Measurements from ENCODE around the gene EPN1.

The EPN1 gene

DNA sequence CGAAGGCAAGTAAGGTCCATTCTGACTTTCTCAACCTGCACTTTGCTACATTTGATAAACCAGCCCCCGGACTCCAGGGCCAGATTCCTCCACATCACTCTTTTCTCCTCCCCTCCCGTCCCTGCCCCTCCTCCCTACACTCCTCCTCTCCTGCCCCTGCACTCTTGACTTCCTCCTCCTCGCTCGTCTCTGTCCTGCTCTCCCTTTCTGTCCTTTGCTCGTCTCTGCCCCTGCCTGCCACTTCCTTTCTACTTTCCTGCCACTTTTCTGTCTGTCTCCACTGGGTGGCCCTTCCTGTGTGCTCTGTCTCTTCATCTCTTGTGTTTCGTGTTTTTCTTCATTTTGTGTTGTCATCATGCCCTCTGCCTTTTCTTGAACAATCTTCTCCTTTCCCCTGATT, 13.2 kb upstream of the EPN1 start:
- DNase-seq: no peak

DNA sequence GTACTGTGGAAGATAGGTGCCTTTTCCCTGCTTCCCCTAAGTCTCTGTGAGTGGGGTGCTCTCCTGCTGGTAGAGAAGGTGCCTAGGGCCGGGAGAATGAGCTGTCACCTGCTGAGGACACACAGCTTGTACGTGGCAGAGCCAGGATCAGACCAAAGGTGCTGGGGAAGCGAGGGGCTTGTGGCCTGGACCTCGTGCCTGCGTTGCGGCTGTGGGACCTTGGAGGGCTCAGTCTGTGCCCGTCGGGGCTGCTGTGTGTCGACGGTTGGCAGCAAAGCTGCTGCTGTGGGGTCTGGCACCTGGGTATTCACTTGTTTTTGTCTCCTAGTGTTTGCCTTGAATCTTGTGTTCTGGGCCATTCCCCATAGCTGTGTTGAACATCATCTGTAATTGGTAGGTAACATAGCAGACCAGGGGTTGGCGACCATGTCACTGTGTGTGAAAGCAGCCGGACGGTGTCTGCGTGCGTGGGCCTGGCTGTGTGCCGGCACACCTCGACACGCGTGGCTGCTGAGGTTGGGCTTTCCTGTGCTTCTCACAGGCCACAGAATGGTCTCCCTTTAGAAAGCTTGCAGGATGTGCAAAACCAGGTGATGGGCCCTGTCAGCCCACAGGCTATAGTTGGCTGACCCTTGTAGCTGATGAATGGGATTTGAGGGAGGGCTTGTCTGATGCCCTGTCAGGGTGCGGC, 11.0 kb upstream of the EPN1 start:
- DNase-seq: no peak

GRCh38 chr19:55666343-55667005, 8.6 kb upstream of the EPN1 start:
- no peak for DNase-seq

GRCh38 chr19:55667006-55667381, 8.0 kb upstream of the EPN1 start:
- no peak for DNase-seq

DNA sequence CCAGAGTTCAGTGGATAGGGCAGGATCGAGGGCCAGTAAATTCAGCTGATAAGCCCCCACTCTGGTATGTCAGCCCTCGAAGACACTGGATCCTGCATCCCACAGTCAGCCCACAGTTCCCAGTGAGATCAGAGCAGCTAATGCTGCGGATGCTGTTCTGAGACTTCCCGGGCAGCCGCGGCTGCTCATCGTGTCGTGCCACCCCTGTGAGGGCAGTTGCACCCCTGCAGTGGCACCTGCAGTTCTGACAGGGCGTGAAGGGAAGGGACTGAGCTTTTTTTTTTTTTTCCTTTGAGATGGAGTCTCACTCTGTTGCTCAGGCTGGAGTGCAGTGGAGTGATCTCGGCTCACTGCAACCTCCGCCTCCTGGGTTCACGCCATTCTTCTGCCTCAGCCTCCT, 7.5 kb upstream of the EPN1 start:
- no peak for DNase-seq

DNA sequence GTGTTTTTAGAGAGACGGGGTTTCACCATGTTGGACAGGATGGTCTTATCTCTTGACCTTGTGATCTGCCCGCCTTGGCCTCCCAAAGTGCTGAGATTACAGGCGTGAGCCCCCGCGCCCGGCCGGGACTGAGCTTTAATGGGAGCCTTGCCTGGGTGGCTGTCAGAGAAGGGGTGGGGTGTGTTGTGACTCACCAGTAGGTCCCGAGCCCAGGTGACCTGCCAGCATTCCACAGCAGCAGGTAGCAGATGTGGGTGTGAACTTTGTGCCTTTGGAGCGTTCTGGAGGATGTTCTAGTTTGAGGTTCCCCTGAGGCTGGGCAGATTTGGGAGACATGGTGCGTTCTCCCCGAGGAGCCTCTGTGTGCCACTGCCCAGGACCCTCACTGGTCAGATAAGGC, 7.1 kb upstream of the EPN1 start:
- DNase-seq: no peak

DNA sequence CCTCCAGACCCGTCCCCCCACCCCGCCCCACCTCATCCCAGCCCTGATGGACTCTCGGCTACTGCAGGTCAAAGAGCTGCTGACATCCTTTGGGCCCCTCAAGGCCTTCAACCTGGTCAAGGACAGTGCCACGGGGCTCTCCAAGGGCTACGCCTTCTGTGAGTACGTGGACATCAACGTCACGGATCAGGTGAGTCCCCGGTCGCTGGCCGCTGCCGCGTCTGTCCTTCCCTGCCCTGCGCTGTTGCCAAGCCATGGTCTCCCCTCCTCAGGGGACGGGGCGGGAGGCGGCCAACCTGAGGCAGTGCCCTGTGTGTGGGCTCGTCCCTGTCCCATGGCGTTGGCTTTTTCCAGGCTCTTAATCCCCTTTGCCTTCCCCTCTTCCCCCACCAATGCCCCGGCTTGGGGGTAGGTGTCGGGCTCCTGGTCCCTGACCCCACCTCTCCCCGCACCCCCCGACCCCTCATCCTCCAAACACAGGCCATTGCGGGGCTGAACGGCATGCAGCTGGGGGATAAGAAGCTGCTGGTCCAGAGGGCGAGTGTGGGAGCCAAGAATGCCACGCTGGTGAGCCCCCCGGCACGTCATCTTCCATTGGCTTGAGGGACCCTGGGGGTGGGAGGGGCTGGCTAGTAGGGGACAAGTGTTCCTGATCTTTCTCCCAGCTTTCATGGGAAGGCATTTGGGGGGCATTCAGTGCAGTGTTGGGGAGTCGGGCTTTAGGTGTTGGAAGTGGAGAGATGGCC, 6.2 kb upstream of the EPN1 start:
- DNase-seq: no peak

GRCh38 chr19:55669418-55670279, 5.4 kb upstream of the EPN1 start:
- no peak for DNase-seq

DNA sequence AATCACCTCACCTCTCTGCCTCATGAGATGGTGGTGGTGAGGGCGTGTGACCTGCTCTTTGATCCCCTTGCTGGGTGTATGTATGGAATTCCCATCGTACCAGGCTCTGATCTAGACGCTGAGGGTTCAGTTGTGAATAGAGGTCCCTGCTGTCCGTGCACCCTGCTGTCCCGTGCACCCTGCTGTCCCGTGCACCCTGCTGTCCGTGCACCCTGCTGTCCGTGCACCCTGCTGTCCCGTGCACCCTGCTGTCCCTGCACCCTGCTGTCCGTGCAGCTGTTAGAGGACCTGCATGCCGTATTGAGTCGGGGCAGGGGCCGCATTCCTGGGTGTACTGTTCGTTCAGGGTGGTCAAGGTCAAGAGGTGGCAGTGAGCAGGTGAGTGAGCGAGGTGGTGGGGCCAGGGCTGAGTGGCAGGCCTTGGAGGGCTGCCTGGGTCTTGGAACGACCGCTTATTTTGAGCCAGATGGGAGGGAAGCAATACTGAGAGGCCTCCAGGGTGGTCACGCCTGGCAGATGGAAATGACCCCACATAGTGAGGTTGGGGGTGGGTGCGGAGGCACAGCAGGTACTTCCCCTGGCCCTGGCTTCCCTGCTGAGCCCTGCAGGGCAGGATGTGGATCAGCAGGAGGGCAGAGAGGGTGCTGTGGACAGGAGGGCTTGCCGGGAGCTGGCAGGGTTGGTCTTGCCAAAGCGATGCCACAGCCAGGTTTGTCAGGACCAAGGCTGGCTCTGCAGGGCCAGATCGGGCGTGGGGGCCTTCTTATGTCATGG, 4.6 kb upstream of the EPN1 start:
- DNase-seq: no peak

DNA sequence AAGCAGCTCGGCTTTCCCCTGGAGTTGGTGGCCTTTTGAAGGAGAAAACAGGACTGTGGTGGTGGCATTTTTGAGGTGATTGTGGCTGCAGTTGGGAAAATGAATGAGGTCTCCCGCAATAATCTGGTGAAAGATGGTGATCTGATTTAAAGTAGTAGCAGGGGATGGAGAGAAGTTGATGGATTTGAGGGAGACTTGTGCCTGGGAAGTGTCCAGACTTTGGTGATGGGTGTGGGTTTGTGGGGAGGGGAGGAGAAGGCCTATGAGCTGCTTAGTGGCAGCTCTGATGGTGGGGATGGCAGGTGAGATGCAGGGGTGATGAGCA, 4.0 kb upstream of the EPN1 start:
- no peak for DNase-seq

DNA sequence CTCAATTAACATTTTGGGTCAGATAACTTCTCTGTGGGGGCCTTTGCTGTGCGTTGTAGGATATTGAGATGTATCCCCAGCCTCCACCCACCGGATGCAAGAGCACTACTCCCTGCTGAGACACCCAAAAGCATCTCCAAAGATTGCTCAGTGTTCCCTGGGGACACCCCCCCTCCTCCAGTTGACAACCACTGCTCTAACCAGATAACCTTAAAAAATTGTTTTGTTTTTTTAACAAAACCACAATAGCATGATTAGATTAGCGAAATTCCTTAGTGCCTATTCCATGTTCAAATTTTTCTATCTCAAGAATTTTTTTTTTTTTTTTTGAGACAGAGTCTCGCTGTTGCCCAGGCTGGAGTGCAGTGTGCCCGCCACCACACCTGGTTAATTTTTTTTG, 2.6 kb upstream of the EPN1 start:
- no peak for DNase-seq

DNA sequence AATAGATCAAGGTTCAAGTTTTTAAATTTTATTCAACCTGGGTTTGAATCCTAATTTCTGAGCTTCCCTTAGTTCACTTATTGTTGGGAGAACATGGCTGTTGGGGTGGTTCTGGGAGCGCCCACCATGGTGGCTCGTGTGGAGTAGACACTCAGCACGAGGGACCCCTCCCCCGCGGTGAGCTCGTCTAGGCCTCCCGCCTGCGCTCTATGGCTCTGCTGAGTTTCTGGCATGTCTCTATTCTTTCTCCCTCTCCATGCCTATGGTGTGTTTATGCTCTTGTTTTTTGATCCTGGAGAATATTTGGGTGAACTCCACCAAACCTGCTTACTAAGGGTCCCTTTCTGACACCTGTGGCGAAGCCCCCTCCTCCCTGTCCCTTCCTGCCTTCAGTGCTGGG, 1.6 kb upstream of the EPN1 start:
- DNase-seq: no peak

GRCh38 chr19:55673889-55674288, 1.1 kb upstream of the EPN1 start:
- DNase-seq: no peak

- no peak for DNase-seq
Measured at GRCh38 chr19:55674459-55674840, 576 bp upstream of the EPN1 start.

GRCh38 chr19:55675661-55676354, 782 bp downstream of the EPN1 start:
- no peak for DNase-seq

GRCh38 chr19:55676383-55676782, 1.4 kb downstream of the EPN1 start:
- DNase-seq: no peak

GRCh38 chr19:55676889-55677505, 2.0 kb downstream of the EPN1 start:
- no peak for DNase-seq

DNA sequence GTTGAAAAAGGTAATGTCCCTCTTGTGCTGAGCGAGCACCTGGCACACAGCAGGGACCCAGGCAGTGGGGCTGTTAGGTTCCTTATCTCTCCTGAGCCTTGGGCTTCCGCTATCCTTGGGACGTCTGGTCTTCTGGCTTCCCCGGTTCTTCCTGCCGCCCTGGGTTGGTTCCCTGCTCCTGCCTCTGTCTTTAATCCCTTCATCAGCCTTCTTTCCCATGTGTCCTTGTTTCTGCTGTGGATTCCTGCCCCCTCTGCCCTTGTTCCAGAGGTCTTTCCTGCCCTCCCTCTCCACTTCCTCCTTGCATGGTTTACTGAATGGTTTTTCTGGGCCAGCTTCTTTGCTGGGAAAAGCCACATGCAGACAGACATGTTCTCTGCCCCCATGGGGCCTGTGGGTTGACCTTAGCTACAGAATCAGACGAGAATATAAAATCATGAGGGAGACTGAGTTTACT, 2.6 kb downstream of the EPN1 start:
- no peak for DNase-seq

DNA sequence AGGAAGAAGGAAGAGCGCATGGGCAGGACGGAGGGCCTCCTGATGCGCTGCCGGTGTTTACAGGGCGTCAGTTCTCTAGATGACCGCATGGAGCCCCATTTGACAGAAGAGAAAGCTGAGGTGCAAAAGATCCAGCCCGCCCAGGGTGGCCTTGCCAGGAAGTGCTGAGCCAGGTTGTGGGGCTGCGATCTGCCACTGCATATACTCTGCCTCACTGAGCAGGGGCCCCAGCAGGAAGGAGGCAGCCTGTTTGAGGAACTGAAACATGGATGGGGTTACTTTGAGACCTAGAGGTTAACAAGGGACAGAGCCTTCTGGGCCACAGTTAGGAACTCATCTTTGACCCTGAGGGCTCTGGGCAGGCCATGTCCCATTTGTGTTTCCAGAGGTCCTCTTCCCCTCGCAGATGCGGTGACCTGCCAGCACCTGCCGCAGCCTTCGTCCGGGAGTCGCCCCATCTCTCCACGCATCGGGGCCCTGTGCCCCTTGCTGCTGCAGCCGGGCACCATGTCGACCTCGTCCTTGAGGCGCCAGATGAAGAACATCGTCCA, 3.2 kb downstream of the EPN1 start:
- DNase-seq: no peak

- DNase-seq: no peak
Measured at GRCh38 chr19:55679343-55680257, 4.6 kb downstream of the EPN1 start.

Measured in NCI-H1436 treated with DMSO at 0.1 percent for 48 hours (cell line).